SU-DHL-6 (cell line): ENCODE results near the gene SH3PXD2A.

Source experiments
- EZH2phosphoT487 ChIP-seq: fragments of 200-600 bp; sonication (generic), shearing (Covaris generic); conservative IDR thresholded peaks from 2 replicates; pipeline ENCODE4 v1.6.1; 2018; ENCODE audit warnings: mild to moderate bottlenecking, antibody characterized with exemption, low read length, moderate library complexity, mixed read lengths
- TF ChIP-seq, protein P1 (sequence below): fragments of 200-600 bp; sonication (generic); IDR thresholded peaks from one replicate; pipeline ENCODE4 v1.5.1; 2017; ENCODE audit warnings: antibody characterized with exemption, mild to moderate bottlenecking, low read length, moderate library complexity; ENCODE audit not compliant: insufficient read depth, poor library complexity, severe bottlenecking

DNA sequence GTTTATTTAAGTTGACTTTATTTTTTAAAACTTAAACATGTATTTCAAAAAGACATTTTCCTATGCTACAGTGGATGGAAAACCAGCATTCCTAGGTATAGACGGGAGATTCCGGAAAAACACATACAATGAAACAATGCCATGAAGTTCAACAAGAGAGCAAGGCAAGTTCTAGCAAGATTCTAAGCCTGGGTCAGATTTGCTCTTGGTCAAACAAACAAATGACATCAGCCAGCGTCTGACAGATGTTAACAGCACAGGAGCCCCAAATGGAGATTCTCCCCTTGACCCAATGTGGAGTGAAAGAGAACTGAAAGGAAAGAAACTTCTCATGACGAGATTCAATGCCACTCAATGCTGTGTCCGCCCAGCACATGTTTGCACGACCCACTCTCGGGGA, 212.0 kb downstream of the SH3PXD2A start:
- TF ChIP-seq, protein P1, sequence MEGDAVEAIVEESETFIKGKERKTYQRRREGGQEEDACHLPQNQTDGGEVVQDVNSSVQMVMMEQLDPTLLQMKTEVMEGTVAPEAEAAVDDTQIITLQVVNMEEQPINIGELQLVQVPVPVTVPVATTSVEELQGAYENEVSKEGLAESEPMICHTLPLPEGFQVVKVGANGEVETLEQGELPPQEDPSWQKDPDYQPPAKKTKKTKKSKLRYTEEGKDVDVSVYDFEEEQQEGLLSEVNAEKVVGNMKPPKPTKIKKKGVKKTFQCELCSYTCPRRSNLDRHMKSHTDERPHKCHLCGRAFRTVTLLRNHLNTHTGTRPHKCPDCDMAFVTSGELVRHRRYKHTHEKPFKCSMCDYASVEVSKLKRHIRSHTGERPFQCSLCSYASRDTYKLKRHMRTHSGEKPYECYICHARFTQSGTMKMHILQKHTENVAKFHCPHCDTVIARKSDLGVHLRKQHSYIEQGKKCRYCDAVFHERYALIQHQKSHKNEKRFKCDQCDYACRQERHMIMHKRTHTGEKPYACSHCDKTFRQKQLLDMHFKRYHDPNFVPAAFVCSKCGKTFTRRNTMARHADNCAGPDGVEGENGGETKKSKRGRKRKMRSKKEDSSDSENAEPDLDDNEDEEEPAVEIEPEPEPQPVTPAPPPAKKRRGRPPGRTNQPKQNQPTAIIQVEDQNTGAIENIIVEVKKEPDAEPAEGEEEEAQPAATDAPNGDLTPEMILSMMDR = no peak
- no peak for TF ChIP-seq EZH2phosphoT487
